Measurements from ENCODE around the gene FEM1A. TPM values are rescaled to one million over a fixed set of nuclear protein-coding genes. Genes with fewer than 3 reads are reported as not detected.

The FEM1A gene
- total and polyA plus RNA-seq, 2 of the 13 experiments (the other 11 are each of a cell fraction or from before 2014, with no cell fraction given), result 3.2 to 10.8 TPM

GRCh38 chr19:4811328-4812131 lies 20.0 kb downstream of the FEM1A start (continued):
- no peak for TF ChIP-seq KLF6 (CRISPR knock-in tag; IDR thresholded peaks at IDR 0.05)
- TF ChIP-seq ZFP37 (CRISPR knock-in tag; IDR thresholded peaks at IDR 0.05; ENCODE audit: borderline replicate concordance), result no peak
- no peak for TF ChIP-seq DRAP1 (CRISPR knock-in tag; IDR thresholded peaks at IDR 0.05)
- no peak for TF ChIP-seq ZNF326 (CRISPR knock-in tag; IDR thresholded peaks at IDR 0.05; ENCODE audit: borderline replicate concordance)
- TF ChIP-seq DMTF1 (CRISPR knock-in tag; IDR thresholded peaks at IDR 0.05), result no peak
- TF ChIP-seq ZNF33A (CRISPR knock-in tag; IDR thresholded peaks at IDR 0.05; ENCODE audit: borderline replicate concordance), result no peak
- no peak for TF ChIP-seq AKNA (CRISPR knock-in tag; IDR thresholded peaks at IDR 0.05; ENCODE audit: borderline replicate concordance)
- no peak for TF ChIP-seq ARNTL (CRISPR knock-in tag; IDR thresholded peaks at IDR 0.05)
- no peak for TF ChIP-seq NCOA2 (CRISPR knock-in tag; IDR thresholded peaks at IDR 0.05)
- no peak for TF ChIP-seq PCBP2 (optimal IDR thresholded peaks at IDR 0.05; ENCODE audit: low read depth, low read length, poor library complexity, severe bottlenecking)
- TF ChIP-seq CC2D1A (CRISPR knock-in tag; IDR thresholded peaks at IDR 0.05), result no peak
- no peak for TF ChIP-seq POLR2A (IDR thresholded peaks at IDR 0.05; ENCODE audit: insufficient read depth in 1 of 2, low read depth in 2 of 2, low read length in 2 of 2)
- TF ChIP-seq HIC2 (CRISPR knock-in tag; IDR thresholded peaks at IDR 0.05; ENCODE audit: low read depth), result no peak
- no peak for TF ChIP-seq HNRNPH1 (optimal IDR thresholded peaks at IDR 0.05; ENCODE audit: low read depth, low read length)
- TF ChIP-seq IRF2 (CRISPR knock-in tag; IDR thresholded peaks at IDR 0.05), result no peak
- TF ChIP-seq ETV6 (CRISPR knock-in tag; conservative IDR thresholded peaks at IDR 0.05), result no peak
- TF ChIP-seq PRPF4 (IDR thresholded peaks at IDR 0.05; ENCODE audit: low read depth, low read length, poor library complexity, severe bottlenecking), result no peak
- TF ChIP-seq RCOR2 (CRISPR knock-in tag; IDR thresholded peaks at IDR 0.05), result peak; percentile 61; the same call in 1 of the 2 replicates
- TF ChIP-seq ZNF670 (CRISPR knock-in tag; IDR thresholded peaks at IDR 0.05; ENCODE audit: borderline replicate concordance), result no peak
- no peak for TF ChIP-seq MAF1 (CRISPR knock-in tag; IDR thresholded peaks at IDR 0.05; ENCODE audit: borderline replicate concordance)
- no peak for TF ChIP-seq CENPT (CRISPR knock-in tag; IDR thresholded peaks at IDR 0.05; ENCODE audit: low read depth)
